Neutrophil (primary cell): ENCODE results near the gene PRKD3.

Experiments
- H3K27ac ChIP-seq: fragments of 200-600 bp; sonication (generic); 2 replicates; pipeline ENCODE4 v1.5.1; 2016; ENCODE audit warnings: mild to moderate bottlenecking, moderate library complexity
- H3K27me3 ChIP-seq: fragments of 200-600 bp; sonication (generic); 2 replicates; pipeline ENCODE4 v1.6.0; 2016; ENCODE audit warnings: mild to moderate bottlenecking
- H3K36me3 ChIP-seq: fragments of 200-600 bp; sonication (generic); 2 replicates; pipeline ENCODE4 v1.5.1; 2017
- H3K4me1 ChIP-seq, 2 experiments: fragments of 200-600 bp in 1 of 2; sonication (generic) in 1 of 2; 1 replicate in 1 of 2; 2 replicates in 1 of 2; pipeline versions ENCODE4 v1.5.1 to v1.6.1; 2013 to 2016; ENCODE audit warnings: low read depth in 1 of 2, low read length in 1 of 2, mild to moderate bottlenecking in 1 of 2, moderate library complexity in 1 of 2; ENCODE audit not compliant: control insufficient read depth in 1 of 2, insufficient read depth in 1 of 2
- H3K4me3 ChIP-seq, 2 experiments: fragments of 200-600 bp in 1 of 2; sonication (generic) in 1 of 2; 1 replicate in 1 of 2; 2 replicates in 1 of 2; pipeline ENCODE4 v1.5.1; 2013 to 2016; ENCODE audit warnings: low read depth in 1 of 2, low read length in 1 of 2, mild to moderate bottlenecking in 1 of 2, moderate library complexity in 1 of 2
- H3K9me3 ChIP-seq: fragments of 200-600 bp; sonication (generic); 2 replicates; pipeline ENCODE4 v1.5.1; 2016
- CTCF ChIP-seq: fragments of 200-600 bp; sonication (generic); IDR thresholded peaks from 2 replicates; pipeline ENCODE4 v1.5.1; 2016; ENCODE audit warnings: antibody characterized with exemption

The PRKD3 gene

GRCh38 chr2:37324786-37325624 lies at the start of gene PRKD3:
TSS of gene PRKD3 (minus strand) at chr2:37324833. CDS start at chr2:37316524, 8,309 bp downstream.
- peaks cover 66% of the 10 kb centered on the region for H3K27me3 ChIP-seq
- peaks cover 17 to 19% of the 10 kb centered on the region in 2 experiments for H3K4me1 ChIP-seq
- no peak for TF ChIP-seq CTCF
- peak within 1 kb of the TSS; percentile 40 for H3K27ac ChIP-seq
- H3K36me3 ChIP-seq, result no peaks in the 10 kb centered on the region
- H3K9me3 ChIP-seq, result no peaks in the 10 kb centered on the region
- H3K4me3 ChIP-seq, result peak within 1 kb of the TSS; percentile 77

DNA sequence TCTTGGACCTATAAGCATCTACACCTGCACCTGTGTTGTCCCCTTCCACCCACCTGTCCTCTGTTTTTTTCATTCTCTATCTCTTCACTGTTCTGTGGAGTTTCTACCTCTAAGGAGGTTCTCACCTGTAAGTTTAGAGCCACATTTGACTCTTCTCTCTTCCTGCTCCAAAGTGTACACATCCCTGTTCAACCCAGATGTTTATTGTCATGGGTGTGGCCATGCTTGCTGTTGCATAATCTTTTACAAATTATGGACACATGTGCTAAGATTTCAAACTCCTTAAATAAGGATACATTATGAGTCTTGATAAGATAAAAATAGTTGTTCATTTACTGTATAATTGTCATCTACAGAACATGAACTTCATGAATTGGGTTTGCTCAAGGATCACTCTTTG lies 47.4 kb upstream of the PRKD3 start:
- Histone ChIP-seq H3K27ac (no peak overlapping the region), H3K9me3 (no peaks in the 10 kb centered on the region), H3K4me3 (no peak overlapping the region), H3K4me1 (no peaks in the 10 kb centered on the region), H3K36me3 (peaks cover 97% of the 10 kb centered on the region), H3K27me3 (no peaks in the 10 kb centered on the region)
- no peak for TF ChIP-seq CTCF

GRCh38 chr2:37370666-37371065 lies 46.0 kb upstream of the PRKD3 start:
- peaks cover 100% of the 10 kb centered on the region for H3K36me3 ChIP-seq
- no peaks in the 10 kb centered on the region for H3K9me3 ChIP-seq
- no peak for TF ChIP-seq CTCF
- H3K4me1 ChIP-seq, result no peaks in the 10 kb centered on the region
- peak overlapping the region; percentile 15 for H3K27ac ChIP-seq
- H3K4me3 ChIP-seq, result no peak overlapping the region
- no peaks in the 10 kb centered on the region for H3K27me3 ChIP-seq

DNA sequence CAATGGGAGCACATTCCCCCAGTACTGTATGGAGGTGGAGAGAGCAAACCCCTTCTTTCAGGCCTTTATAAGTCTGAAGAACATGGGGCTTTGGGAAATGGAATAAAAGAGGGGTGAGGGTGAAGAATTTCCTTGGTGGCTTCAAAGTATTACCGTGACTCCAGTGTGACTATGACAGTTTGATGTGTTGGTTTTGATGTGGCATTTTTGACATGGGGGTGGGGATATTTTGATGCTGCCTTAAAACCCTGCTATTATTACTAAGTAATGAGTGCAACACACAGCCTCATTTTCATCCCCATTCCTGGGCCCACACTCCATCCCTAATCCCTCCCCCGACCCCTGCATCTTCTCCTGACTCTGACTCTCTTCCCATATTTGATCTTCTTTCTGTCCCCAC lies 43.4 kb upstream of the PRKD3 start:
- Histone ChIP-seq H3K27me3 (no peaks in the 10 kb centered on the region), H3K36me3 (peaks cover 85% of the 10 kb centered on the region), H3K4me1 (no peaks in the 10 kb centered on the region), H3K4me3 (no peak overlapping the region), H3K27ac (no peak overlapping the region), H3K9me3 (no peaks in the 10 kb centered on the region)
- TF ChIP-seq CTCF, result no peak

DNA sequence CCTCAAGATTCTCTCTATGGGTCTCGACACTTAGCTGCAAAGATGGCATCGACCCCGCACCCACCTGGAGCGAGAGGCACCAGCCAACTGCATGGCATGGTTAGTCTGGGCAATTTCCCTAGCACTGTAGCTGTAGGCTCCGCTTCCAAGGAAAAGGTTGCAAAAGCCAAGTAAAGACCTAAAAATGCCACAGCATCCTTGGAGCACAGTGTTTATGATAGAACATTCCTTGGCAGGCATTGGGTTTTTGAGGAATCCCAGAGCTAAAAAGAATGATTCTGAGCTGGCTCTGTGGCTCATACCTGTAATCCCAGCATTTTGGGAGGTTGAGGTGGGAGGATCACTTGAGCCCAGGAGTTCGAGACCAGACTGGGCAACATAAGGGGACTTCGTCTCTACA lies 42.7 kb upstream of the PRKD3 start:
- H3K4me1 ChIP-seq, result no peaks in the 10 kb centered on the region
- H3K27ac ChIP-seq, result no peak overlapping the region
- H3K27me3 ChIP-seq, result no peaks in the 10 kb centered on the region
- H3K36me3 ChIP-seq, result peaks cover 85% of the 10 kb centered on the region
- no peak for TF ChIP-seq CTCF
- H3K4me3 ChIP-seq, result no peak overlapping the region
- H3K9me3 ChIP-seq, result no peaks in the 10 kb centered on the region
